Measurements from ENCODE around the gene SEC14L5. TPM values are rescaled to one million over a fixed set of nuclear protein-coding genes. Genes with fewer than 3 reads are reported as not detected.
"Not testable (repeated sequence)": the region's sequence is repeated elsewhere in the genome, so short reads cannot be mapped to it uniquely, and the experiment has no call there.

The SEC14L5 gene
- total RNA-seq, 1 donor from 2014 or later = 0.32 TPM

DNA sequence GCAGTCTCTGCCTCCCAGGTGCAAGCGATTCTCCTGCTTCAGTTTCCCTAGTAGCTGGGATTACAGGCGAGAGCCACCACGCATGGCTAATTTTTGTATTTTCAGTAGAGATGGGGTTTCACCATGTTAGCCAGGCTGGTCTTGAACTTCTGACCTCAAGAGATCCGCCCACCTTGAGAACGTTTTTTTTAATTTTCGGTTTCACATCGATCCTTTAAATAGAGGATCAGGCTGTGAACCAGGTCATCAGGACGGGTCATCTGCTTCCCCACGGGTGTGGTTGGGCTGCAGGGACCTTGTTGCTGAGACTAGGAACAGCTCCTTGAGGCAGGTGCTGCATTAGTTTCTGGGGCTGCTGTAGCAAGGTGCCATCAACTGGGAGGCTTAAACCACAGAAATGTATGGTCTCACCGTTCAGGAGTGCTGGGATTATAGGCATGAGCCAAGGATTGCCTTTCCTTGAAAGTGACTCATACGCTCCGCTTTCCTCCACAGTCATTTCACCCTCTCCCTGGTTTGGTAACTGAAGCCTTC is 83.5 kb downstream of the SEC14L5 start:
- Mint-ChIP-seq H3K4me3 (ENCODE audit: unreplicated experiment) (peak overlapping the region; percentile 20), H3K36me3 (ENCODE audit: low read depth, unreplicated experiment) (no peaks in the 10 kb centered on the region), H3K27ac (ENCODE audit: unreplicated experiment) (peak overlapping the region; percentile 84), H3K9me3 (ENCODE audit: unreplicated experiment) (no peaks in the 10 kb centered on the region), H3K4me1 (ENCODE audit: low read depth, unreplicated experiment) (peaks cover 21% of the 10 kb centered on the region), H3K27me3 (ENCODE audit: low read depth, unreplicated experiment) (peaks cover 1% of the 10 kb centered on the region)
- Histone ChIP-seq H3K27ac (ENCODE audit: low read depth, low read length) (peak overlapping the region; percentile 23), H3K9ac (ENCODE audit: low read length) (no peak overlapping the region), H3K4me2 (ENCODE audit: low read length) (peak overlapping the region; percentile 65), H3K27me3 (ENCODE audit: insufficient read depth, low read length) (peaks cover 2% of the 10 kb centered on the region), H3K4me3 (ENCODE audit: insufficient read depth, low read depth, low read length) (no peak overlapping the region), H3K36me3 (ENCODE audit: insufficient read depth, low read length) (no peaks in the 10 kb centered on the region), H3K4me1 (ENCODE audit: insufficient read depth, low read length) (peaks cover 21% of the 10 kb centered on the region), H3K79me2 (ENCODE audit: insufficient read depth, low read length) (no peaks in the 10 kb centered on the region), H2AFZ (ENCODE audit: low read depth, low read length) (no peak overlapping the region), H4K20me1 (ENCODE audit: insufficient read depth, low read length) (no peaks in the 10 kb centered on the region), H3K9me3 (ENCODE audit: insufficient read depth, low read depth, low read length) (no peaks in the 10 kb centered on the region)
- DNase-seq (ENCODE audit: low read depth) = peak; percentile 91
- TF ChIP-seq, protein P1, sequence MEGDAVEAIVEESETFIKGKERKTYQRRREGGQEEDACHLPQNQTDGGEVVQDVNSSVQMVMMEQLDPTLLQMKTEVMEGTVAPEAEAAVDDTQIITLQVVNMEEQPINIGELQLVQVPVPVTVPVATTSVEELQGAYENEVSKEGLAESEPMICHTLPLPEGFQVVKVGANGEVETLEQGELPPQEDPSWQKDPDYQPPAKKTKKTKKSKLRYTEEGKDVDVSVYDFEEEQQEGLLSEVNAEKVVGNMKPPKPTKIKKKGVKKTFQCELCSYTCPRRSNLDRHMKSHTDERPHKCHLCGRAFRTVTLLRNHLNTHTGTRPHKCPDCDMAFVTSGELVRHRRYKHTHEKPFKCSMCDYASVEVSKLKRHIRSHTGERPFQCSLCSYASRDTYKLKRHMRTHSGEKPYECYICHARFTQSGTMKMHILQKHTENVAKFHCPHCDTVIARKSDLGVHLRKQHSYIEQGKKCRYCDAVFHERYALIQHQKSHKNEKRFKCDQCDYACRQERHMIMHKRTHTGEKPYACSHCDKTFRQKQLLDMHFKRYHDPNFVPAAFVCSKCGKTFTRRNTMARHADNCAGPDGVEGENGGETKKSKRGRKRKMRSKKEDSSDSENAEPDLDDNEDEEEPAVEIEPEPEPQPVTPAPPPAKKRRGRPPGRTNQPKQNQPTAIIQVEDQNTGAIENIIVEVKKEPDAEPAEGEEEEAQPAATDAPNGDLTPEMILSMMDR (IDR thresholded peaks at IDR 0.05; ENCODE audit: insufficient read depth, low read depth, low read length) = no peak
- no peak for TF ChIP-seq EZH2 (IDR thresholded peaks at IDR 0.05; ENCODE audit: insufficient read depth, low read length)
- no peak for FAIRE-seq

DNA sequence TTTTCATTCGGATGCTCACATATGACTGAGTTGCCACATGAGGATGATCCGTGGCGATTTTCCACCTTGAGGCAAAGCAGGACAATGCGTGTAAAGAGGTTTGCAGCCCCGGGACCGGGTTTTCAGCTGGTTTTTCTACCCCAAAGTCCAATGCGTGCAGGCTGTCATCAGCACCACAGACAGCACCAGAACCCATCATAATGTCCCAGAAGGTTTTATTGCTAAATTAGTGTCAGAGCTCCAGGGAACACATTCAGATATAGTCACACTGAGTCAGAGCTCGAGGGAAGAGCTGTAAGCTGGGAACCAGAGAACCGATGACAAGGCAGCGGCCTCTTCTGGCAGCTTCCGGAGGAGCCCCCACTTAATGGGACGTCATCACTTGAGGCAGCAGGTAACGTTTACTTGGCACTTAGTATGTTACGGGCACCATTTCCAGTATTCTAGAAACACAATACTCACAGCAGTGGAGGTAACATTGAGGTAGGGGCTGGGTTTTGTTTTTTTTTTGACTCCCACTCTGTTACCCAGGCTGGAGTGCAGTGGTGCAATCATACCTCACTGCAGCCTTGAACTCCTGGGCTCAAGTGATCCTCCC is 84.5 kb downstream of the SEC14L5 start:
- Histone ChIP-seq H3K36me3 (ENCODE audit: insufficient read depth, low read length) (no peaks in the 10 kb centered on the region), H3K9ac (ENCODE audit: low read length) (peak overlapping the region; percentile 28), H3K27me3 (ENCODE audit: insufficient read depth, low read length) (peaks cover 7% of the 10 kb centered on the region), H3K4me1 (ENCODE audit: insufficient read depth, low read length) (peaks cover 21% of the 10 kb centered on the region), H3K4me2 (ENCODE audit: low read length) (peak overlapping the region; percentile 65), H4K20me1 (ENCODE audit: insufficient read depth, low read length) (no peaks in the 10 kb centered on the region), H3K79me2 (ENCODE audit: insufficient read depth, low read length) (no peaks in the 10 kb centered on the region), H3K9me3 (ENCODE audit: insufficient read depth, low read depth, low read length) (no peaks in the 10 kb centered on the region), H2AFZ (ENCODE audit: low read depth, low read length) (no peak overlapping the region), H3K4me3 (ENCODE audit: insufficient read depth, low read depth, low read length) (no peak overlapping the region), H3K27ac (ENCODE audit: low read depth, low read length) (peak overlapping the region; percentile 22)
- H3K4me1 Mint-ChIP-seq (ENCODE audit: low read depth, unreplicated experiment) = peaks cover 21% of the 10 kb centered on the region
- H3K9me3 Mint-ChIP-seq (ENCODE audit: unreplicated experiment) = no peaks in the 10 kb centered on the region
- peak overlapping the region; percentile 84 for H3K27ac Mint-ChIP-seq (ENCODE audit: unreplicated experiment)
- TF ChIP-seq, protein P1 (IDR thresholded peaks at IDR 0.05; ENCODE audit: insufficient read depth, low read depth, low read length) = no peak
- no peak for TF ChIP-seq EZH2 (IDR thresholded peaks at IDR 0.05; ENCODE audit: insufficient read depth, low read length)
- DNase-seq (ENCODE audit: low read depth) (peak; percentile 51), FAIRE-seq (no peak)
- H3K4me3 Mint-ChIP-seq (ENCODE audit: unreplicated experiment) = no peak overlapping the region
- peaks cover 2% of the 10 kb centered on the region for H3K27me3 Mint-ChIP-seq (ENCODE audit: low read depth, unreplicated experiment)
- H3K36me3 Mint-ChIP-seq (ENCODE audit: low read depth, unreplicated experiment) = no peaks in the 10 kb centered on the region

DNA sequence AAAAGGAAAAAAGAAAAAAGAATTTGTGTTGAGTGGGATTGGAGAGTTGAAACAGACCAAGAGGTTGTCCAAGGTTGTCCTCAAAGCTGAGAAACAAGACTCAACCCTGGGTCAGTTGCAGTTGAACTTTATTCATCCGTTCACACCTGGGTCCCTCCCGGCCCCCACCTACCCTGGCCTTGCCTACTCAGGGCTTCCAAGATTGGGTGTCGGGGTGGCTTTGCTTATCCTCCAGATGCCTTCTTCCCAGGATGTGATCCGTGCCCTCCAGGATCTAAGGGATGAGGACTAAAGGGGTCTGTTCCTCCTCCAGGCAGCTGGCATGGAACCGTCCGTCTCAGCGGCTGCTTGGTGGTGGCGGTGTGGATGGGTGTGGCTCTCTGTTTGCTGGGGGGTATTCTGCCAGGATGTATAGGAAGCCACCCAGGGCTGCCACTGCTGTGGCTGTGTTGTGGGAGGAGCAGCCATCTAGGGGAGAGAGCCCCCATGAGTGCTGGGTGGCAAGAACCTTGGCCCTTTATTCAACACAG is 85.9 kb downstream of the SEC14L5 start:
- H3K4me2 ChIP-seq (ENCODE audit: low read length) = no peak overlapping the region
- H3K27ac Mint-ChIP-seq (ENCODE audit: unreplicated experiment) = no peak overlapping the region
- H3K4me3 ChIP-seq (ENCODE audit: insufficient read depth, low read depth, low read length) = no peak overlapping the region
- no peak for DNase-seq (ENCODE audit: low read depth)
- H3K36me3 ChIP-seq (ENCODE audit: insufficient read depth, low read length) = no peaks in the 10 kb centered on the region
- H3K4me1 Mint-ChIP-seq (ENCODE audit: low read depth, unreplicated experiment) = peaks cover 21% of the 10 kb centered on the region
- H4K20me1 ChIP-seq (ENCODE audit: insufficient read depth, low read length) = no peaks in the 10 kb centered on the region
- H3K27me3 Mint-ChIP-seq (ENCODE audit: low read depth, unreplicated experiment) = peaks cover 2% of the 10 kb centered on the region
- H3K4me1 ChIP-seq (ENCODE audit: insufficient read depth, low read length) = peaks cover 21% of the 10 kb centered on the region
- H2AFZ ChIP-seq (ENCODE audit: low read depth, low read length) = no peak overlapping the region
- H3K27ac ChIP-seq (ENCODE audit: low read depth, low read length) = no peak overlapping the region
- H3K9me3 Mint-ChIP-seq (ENCODE audit: unreplicated experiment) = peaks cover 2% of the 10 kb centered on the region
- H3K79me2 ChIP-seq (ENCODE audit: insufficient read depth, low read length) = no peaks in the 10 kb centered on the region
- H3K36me3 Mint-ChIP-seq (ENCODE audit: low read depth, unreplicated experiment) = no peaks in the 10 kb centered on the region
- no peak for FAIRE-seq
- H3K4me3 Mint-ChIP-seq (ENCODE audit: unreplicated experiment) = no peak overlapping the region
- H3K9ac ChIP-seq (ENCODE audit: low read length) = no peak overlapping the region
- TF ChIP-seq, protein P1 (IDR thresholded peaks at IDR 0.05; ENCODE audit: insufficient read depth, low read depth, low read length) = no peak
- TF ChIP-seq EZH2 (IDR thresholded peaks at IDR 0.05; ENCODE audit: insufficient read depth, low read length) = no peak
- peaks cover 7% of the 10 kb centered on the region for H3K27me3 ChIP-seq (ENCODE audit: insufficient read depth, low read length)
- H3K9me3 ChIP-seq (ENCODE audit: insufficient read depth, low read depth, low read length) = no peaks in the 10 kb centered on the region

DNA sequence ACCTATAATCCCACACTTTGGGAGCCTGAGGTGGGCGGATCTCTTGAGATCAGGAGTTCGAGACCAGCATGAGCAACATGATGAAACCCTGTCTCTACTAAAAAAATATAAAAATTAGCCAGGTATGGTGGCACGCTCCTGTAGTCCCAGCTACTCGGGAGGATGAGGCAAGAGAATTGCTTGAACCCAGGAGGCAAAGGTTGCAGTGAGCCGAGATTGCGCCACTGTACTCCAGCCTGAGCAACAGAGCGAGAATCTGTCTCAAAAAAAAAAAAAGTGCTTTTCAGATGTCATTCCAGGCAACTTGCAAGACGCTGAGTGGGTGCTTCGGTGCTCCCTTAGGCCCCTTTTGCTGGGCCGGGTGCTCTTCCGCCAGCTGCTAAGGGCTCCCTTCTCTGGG is 86.5 kb downstream of the SEC14L5 start:
- H3K4me3 Mint-ChIP-seq (ENCODE audit: unreplicated experiment); H3K36me3 ChIP-seq (ENCODE audit: insufficient read depth, low read length); H3K27me3 ChIP-seq (ENCODE audit: insufficient read depth, low read length); H3K27me3 Mint-ChIP-seq (ENCODE audit: low read depth, unreplicated experiment); H3K9me3 ChIP-seq (ENCODE audit: insufficient read depth, low read depth, low read length); H3K4me3 ChIP-seq (ENCODE audit: insufficient read depth, low read depth, low read length); H3K9me3 Mint-ChIP-seq (ENCODE audit: unreplicated experiment); FAIRE-seq; H3K27ac ChIP-seq (ENCODE audit: low read depth, low read length); H3K36me3 Mint-ChIP-seq (ENCODE audit: low read depth, unreplicated experiment); H4K20me1 ChIP-seq (ENCODE audit: insufficient read depth, low read length); H3K4me2 ChIP-seq (ENCODE audit: low read length); H3K27ac Mint-ChIP-seq (ENCODE audit: unreplicated experiment); DNase-seq (ENCODE audit: low read depth); H3K79me2 ChIP-seq (ENCODE audit: insufficient read depth, low read length); H2AFZ ChIP-seq (ENCODE audit: low read depth, low read length); H3K9ac ChIP-seq (ENCODE audit: low read length): not testable (repeated sequence)
- H3K4me1 ChIP-seq (ENCODE audit: insufficient read depth, low read length) = peaks cover 21% of the 10 kb centered on the region
- peaks cover 21% of the 10 kb centered on the region for H3K4me1 Mint-ChIP-seq (ENCODE audit: low read depth, unreplicated experiment)

Data from astrocyte (in vitro differentiated cells and primary cell).